Nephron progenitor cell (in vitro differentiated cells): ENCODE results near the gene MTIF2.
"Not testable (repeated sequence)": the region's sequence is repeated elsewhere in the genome, so short reads cannot be mapped to it uniquely, and the experiment has no call there.

Experiments
- DNase-seq: peaks from one replicate; pipeline ENCODE4 v3.0.0; 2021
- H3K27ac Mint-ChIP-seq: 2 replicates; pipeline ENCODE4 v1.8.0; 2021; ENCODE audit warnings: mild to moderate bottlenecking, moderate library complexity, mixed read lengths
- H3K27me3 Mint-ChIP-seq: 2 replicates; pipeline ENCODE4 v1.8.0; 2021; ENCODE audit warnings: mild to moderate bottlenecking, low read depth, mixed read lengths; ENCODE audit not compliant: poor library complexity
- H3K36me3 Mint-ChIP-seq: 2 replicates; pipeline ENCODE4 v1.8.0; 2021; ENCODE audit warnings: low read depth, mixed read lengths
- H3K4me1 Mint-ChIP-seq: 2 replicates; pipeline ENCODE4 v1.8.0; 2021; ENCODE audit warnings: mixed read lengths
- H3K4me3 Mint-ChIP-seq: 2 replicates; pipeline ENCODE4 v1.8.0; 2021; ENCODE audit warnings: mild to moderate bottlenecking, moderate library complexity, mixed read lengths
- H3K9me3 Mint-ChIP-seq: 2 replicates; pipeline ENCODE4 v1.8.0; 2021; ENCODE audit warnings: mild to moderate bottlenecking, moderate library complexity, mixed read lengths
- TF ChIP-seq, protein P1 (sequence below): fragments of 200-600 bp; sonication (generic); IDR thresholded peaks from 2 replicates; pipeline ENCODE4 v1.5.0; 2021; ENCODE audit warnings: antibody characterized with exemption

The MTIF2 gene

DNA sequence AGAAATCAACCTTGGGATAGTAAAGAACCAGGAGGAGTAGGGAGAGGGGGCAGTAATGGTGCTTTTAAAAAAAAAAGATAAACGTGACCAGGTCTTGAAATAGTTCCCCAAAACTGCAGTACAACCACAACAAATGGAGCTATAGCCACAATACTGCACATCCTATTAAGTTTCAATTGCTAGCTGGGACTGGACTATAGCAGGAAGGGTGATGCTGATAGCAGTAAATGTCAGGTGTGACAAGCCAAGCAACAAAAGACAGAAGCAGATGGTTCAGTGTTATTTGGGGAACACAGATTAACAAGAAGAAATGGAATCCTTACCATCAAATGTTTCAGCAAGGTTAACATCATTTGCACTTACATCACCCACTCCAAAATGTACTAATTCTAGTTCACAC is 26.4 kb downstream of the MTIF2 start:
- H3K36me3 Mint-ChIP-seq, result peaks cover 33% of the 10 kb centered on the region
- H3K4me3 Mint-ChIP-seq, result no peak overlapping the region
- H3K27me3 Mint-ChIP-seq, result no peaks in the 10 kb centered on the region
- H3K27ac Mint-ChIP-seq, result no peak overlapping the region
- TF ChIP-seq, protein P1, sequence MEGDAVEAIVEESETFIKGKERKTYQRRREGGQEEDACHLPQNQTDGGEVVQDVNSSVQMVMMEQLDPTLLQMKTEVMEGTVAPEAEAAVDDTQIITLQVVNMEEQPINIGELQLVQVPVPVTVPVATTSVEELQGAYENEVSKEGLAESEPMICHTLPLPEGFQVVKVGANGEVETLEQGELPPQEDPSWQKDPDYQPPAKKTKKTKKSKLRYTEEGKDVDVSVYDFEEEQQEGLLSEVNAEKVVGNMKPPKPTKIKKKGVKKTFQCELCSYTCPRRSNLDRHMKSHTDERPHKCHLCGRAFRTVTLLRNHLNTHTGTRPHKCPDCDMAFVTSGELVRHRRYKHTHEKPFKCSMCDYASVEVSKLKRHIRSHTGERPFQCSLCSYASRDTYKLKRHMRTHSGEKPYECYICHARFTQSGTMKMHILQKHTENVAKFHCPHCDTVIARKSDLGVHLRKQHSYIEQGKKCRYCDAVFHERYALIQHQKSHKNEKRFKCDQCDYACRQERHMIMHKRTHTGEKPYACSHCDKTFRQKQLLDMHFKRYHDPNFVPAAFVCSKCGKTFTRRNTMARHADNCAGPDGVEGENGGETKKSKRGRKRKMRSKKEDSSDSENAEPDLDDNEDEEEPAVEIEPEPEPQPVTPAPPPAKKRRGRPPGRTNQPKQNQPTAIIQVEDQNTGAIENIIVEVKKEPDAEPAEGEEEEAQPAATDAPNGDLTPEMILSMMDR, result no peak
- DNase-seq, result no peak
- no peaks in the 10 kb centered on the region for H3K9me3 Mint-ChIP-seq
- H3K4me1 Mint-ChIP-seq, result no peaks in the 10 kb centered on the region

DNA sequence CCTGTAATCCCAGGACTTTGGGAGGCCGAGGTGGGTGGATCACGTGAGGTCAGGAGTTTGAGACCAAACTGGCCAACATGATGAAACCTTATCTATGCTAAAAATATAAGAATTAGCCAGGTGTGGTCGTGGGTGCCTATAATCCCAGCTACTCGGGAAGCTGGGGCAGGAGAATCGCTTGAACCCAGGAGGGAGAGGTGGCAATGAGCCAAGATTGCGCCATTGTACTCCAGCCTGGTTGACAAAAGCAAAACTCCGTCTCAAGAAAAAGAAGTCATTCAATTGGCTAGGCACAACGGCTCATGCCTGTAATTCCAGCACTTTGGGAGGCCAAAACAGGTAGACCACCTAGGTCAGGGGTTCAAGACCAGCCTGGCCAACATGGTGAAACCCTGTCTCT is 27.4 kb downstream of the MTIF2 start:
- not testable (repeated sequence) for H3K9me3 Mint-ChIP-seq, H3K27ac Mint-ChIP-seq, DNase-seq, H3K4me3 Mint-ChIP-seq, H3K27me3 Mint-ChIP-seq, H3K4me1 Mint-ChIP-seq
- peaks cover 27% of the 10 kb centered on the region for H3K36me3 Mint-ChIP-seq

DNA sequence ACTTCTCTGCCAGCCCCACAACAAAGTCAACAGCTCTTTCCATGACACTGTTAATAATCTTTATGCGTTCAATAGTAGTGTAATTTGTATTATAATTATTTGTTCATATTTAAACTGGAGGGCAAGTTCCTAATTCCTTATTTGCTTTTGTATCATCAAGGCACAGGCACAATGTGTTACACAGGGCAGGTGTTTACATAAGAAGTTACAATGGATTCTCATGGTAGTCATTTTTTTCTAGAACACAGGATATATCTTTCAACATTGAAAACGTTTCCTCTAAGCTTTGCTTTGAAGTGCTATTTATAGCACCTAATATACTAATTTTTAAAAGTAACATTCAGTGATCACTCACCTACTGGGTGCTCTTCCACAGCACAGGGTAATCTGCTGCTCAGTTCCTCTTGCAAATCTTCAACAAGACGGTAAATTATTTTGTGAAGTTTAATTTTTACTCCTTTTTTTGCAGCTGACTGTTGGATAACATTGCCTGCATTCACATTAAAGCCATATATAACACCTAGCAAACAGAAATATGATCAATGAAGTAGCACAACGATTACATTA is 29.3 kb downstream of the MTIF2 start:
- DNase-seq, result no peak
- peaks cover 25% of the 10 kb centered on the region for H3K36me3 Mint-ChIP-seq
- no peaks in the 10 kb centered on the region for H3K9me3 Mint-ChIP-seq
- H3K4me3 Mint-ChIP-seq, result no peak overlapping the region
- TF ChIP-seq, protein P1, result no peak
- H3K27ac Mint-ChIP-seq, result no peak overlapping the region
- peaks cover under 1% of the 10 kb centered on the region for H3K4me1 Mint-ChIP-seq
- no peaks in the 10 kb centered on the region for H3K27me3 Mint-ChIP-seq

DNA sequence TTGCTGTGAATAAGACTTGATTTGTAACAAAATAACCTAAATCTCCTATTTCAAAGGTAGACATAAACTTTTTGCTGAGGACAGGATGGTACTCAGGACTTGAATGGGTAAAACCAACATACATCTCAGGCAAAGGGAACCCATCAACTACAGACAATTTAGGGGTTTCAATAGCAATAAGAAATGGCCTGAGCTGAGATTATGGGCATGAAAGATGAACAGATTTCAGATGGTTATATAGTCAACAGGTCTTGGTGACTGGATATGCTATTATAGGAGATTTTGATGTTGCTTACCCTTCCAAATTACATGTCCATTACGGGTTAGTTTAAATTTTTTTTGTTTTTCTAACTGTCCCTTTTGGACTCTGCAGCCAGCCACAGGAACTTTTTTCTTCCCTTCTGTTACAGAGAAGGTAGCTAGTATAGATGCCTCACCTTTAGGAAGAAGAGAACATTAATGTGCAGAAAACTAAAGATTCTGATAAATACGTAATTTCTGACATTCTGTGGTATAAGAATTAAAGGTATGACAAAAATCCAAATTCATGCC is 32.0 kb downstream of the MTIF2 start:
- H3K4me3 Mint-ChIP-seq, result no peak overlapping the region
- TF ChIP-seq, protein P1, result no peak
- H3K27me3 Mint-ChIP-seq, result no peaks in the 10 kb centered on the region
- no peak for DNase-seq
- peaks cover 20% of the 10 kb centered on the region for H3K4me1 Mint-ChIP-seq
- H3K36me3 Mint-ChIP-seq, result peaks cover 28% of the 10 kb centered on the region
- H3K9me3 Mint-ChIP-seq, result no peaks in the 10 kb centered on the region
- H3K27ac Mint-ChIP-seq, result no peak overlapping the region

DNA sequence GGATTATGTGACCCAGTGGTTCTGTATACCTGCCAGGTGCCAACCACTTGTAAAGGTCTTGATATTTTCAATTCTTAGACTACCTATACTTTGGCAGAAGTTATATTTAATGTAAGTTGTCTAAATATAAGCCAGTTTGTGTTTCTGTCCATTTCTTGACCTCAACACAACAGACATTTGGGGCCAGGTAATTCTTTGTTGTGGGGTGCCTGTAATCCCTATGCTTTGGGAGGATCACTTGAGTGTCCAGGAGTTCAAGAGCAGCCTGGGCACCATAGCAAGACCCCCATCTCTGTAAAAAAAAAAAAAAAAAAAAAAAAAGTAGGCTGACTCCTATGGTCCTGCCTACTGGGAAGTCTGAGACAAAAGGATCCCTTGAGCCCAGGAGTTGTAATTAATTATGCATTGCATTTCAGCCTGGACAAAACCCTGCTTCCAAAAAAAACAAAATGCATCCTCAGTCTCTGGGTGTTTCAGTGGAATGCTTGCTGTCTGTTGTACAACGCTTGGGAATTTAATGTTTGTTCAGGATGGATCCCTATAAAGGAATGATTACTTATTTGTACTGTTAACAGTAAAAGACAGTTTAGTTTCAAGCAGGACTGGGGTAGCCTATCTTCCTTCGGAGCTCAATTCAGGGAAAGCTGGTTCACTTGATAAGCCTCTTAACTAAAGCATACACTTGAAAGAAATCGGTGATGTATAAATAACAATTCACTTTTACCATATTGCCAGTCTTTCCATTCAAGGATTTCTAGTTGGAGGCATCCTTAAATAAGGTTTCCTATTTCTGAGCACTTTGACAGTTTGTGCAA is 33.1 kb downstream of the MTIF2 start:
- TF ChIP-seq, protein P1, result no peak
- Mint-ChIP-seq H3K4me3 (no peak overlapping the region), H3K27me3 (no peaks in the 10 kb centered on the region), H3K9me3 (no peaks in the 10 kb centered on the region), H3K27ac (peak overlapping the region; percentile 29), H3K36me3 (peaks cover 28% of the 10 kb centered on the region), H3K4me1 (peaks cover 29% of the 10 kb centered on the region)
- no peak for DNase-seq

DNA sequence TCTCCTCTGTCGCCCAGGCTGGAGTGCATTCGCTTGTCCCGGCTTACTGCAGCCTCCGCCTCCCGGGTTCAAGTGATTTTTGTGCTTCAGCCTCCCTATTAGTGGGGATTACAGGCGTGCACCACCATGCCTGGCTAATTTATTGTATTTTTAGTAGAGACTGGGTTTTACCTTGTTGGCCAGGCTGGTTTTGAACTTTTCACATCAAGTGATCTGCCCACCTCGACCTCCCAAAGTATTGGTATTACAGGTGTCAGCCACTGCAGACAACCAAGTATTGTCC is 35.4 kb downstream of the MTIF2 start:
- no peak for DNase-seq
- peak overlapping the region; percentile 72 for H3K27ac Mint-ChIP-seq
- H3K4me1 Mint-ChIP-seq, result peaks cover 48% of the 10 kb centered on the region
- TF ChIP-seq, protein P1, result no peak
- no peaks in the 10 kb centered on the region for H3K27me3 Mint-ChIP-seq
- H3K9me3 Mint-ChIP-seq, result no peaks in the 10 kb centered on the region
- H3K36me3 Mint-ChIP-seq, result peaks cover 37% of the 10 kb centered on the region
- peak overlapping the region; percentile 98 for H3K4me3 Mint-ChIP-seq
